Spleen (tissue), 7 donors: ENCODE data around the gene KLF12.

Source experiments
- POLR2A ChIP-seq, 3 donors: fragments of 450-650 bp; IDR thresholded peaks; one replicate each; pipeline ENCODE4 v1.5.1; 2017; ENCODE audit warnings: antibody characterized with exemption in 3 of 3, mild to moderate bottlenecking in 1 of 3
- POLR2AphosphoS5 ChIP-seq, 3 donors: sonication (generic); formaldehyde crosslinking; IDR thresholded peaks; one replicate each; pipeline ENCODE4 v1.5.1; 2017; ENCODE audit warnings: antibody characterized with exemption in 3 of 3
- TF ChIP-seq, protein P1 (sequence below), 11 experiments: fragments of 200-600 bp in 7 of 11; fragments of 450-650 bp in 4 of 11; sonication (generic) in 4 of 11; IDR thresholded peaks in 8 of 11; conservative IDR thresholded peaks in 3 of 11; 1 replicate in 7 of 11; 2 replicates in 4 of 11; pipeline versions ENCODE4 v1.4.0 to v1.8.0; 2016 to 2021; ENCODE audit warnings: antibody characterized with exemption in 11 of 11, inconsistent platforms in 4 of 11, mild to moderate bottlenecking in 1 of 11
- donor health status: DM: no; HTN: no; CAD: no; lungs with moderate emphysema.
- donor health status: DM: no; HTN: no; CAD: no.
- donor health status: DM: no; HTN: no; CAD: no.

DNA sequence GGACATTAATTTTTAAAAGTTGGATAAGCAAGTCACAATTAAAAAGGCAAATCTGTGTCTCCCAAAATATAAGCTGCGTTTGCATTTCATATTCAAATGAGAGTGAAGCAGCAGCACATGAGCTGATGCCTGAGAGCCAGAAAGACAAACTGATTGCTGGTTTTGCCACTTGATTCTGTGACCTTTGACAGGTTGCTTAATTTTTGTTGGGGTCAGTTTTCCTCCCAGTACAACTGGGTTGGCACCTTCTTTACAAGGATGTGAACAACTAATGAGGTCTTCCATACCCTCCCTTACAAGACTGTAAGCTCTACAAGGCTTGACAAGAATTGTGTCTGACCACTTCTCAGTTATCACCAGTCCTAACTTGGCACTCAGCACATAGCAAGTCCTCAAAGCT is 8.1 kb upstream of the KLF12 start:
- TF ChIP-seq, protein P1, sequence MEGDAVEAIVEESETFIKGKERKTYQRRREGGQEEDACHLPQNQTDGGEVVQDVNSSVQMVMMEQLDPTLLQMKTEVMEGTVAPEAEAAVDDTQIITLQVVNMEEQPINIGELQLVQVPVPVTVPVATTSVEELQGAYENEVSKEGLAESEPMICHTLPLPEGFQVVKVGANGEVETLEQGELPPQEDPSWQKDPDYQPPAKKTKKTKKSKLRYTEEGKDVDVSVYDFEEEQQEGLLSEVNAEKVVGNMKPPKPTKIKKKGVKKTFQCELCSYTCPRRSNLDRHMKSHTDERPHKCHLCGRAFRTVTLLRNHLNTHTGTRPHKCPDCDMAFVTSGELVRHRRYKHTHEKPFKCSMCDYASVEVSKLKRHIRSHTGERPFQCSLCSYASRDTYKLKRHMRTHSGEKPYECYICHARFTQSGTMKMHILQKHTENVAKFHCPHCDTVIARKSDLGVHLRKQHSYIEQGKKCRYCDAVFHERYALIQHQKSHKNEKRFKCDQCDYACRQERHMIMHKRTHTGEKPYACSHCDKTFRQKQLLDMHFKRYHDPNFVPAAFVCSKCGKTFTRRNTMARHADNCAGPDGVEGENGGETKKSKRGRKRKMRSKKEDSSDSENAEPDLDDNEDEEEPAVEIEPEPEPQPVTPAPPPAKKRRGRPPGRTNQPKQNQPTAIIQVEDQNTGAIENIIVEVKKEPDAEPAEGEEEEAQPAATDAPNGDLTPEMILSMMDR (IDR thresholded peaks at IDR 0.05 in 8 of 11, conservative IDR thresholded peaks at IDR 0.05 in 3 of 11) = no peak
- TF ChIP-seq POLR2A (IDR thresholded peaks at IDR 0.05) (no peak), POLR2AphosphoS5 (IDR thresholded peaks at IDR 0.05) (no peak)
